ENCODE data around the gene LGALS3BP.

- TF ChIP-seq, protein P1, sequence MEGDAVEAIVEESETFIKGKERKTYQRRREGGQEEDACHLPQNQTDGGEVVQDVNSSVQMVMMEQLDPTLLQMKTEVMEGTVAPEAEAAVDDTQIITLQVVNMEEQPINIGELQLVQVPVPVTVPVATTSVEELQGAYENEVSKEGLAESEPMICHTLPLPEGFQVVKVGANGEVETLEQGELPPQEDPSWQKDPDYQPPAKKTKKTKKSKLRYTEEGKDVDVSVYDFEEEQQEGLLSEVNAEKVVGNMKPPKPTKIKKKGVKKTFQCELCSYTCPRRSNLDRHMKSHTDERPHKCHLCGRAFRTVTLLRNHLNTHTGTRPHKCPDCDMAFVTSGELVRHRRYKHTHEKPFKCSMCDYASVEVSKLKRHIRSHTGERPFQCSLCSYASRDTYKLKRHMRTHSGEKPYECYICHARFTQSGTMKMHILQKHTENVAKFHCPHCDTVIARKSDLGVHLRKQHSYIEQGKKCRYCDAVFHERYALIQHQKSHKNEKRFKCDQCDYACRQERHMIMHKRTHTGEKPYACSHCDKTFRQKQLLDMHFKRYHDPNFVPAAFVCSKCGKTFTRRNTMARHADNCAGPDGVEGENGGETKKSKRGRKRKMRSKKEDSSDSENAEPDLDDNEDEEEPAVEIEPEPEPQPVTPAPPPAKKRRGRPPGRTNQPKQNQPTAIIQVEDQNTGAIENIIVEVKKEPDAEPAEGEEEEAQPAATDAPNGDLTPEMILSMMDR (IDR thresholded peaks at IDR 0.05; ENCODE audit: low read length): no peak
- TF ChIP-seq EZH2 (IDR thresholded peaks at IDR 0.05; ENCODE audit: borderline replicate concordance, low read length): no peak
These were observed 11.9 kb downstream of the LGALS3BP start for GRCh38 chr17:78967782-78968362.

Measured in OCI-LY1 (cell line).